Hematopoietic multipotent progenitor cell treated with erythropoietin and hydrocortisone succinate and interleukin-3 and kit ligand, for 6 days (in vitro differentiated cells): ENCODE results near the gene NEURL3.
A peak's percentile ranks its signal among the peaks of the same experiment; 100 is the strongest.
"Not testable (repeated sequence)": the region's sequence is repeated elsewhere in the genome, so short reads cannot be mapped to it uniquely, and the experiment has no call there.

Experiments
- DNase-seq: peaks from one replicate; pipeline ENCODE4 v3.0.0-alpha.2; 2015

NEURL3 gene

DNA sequence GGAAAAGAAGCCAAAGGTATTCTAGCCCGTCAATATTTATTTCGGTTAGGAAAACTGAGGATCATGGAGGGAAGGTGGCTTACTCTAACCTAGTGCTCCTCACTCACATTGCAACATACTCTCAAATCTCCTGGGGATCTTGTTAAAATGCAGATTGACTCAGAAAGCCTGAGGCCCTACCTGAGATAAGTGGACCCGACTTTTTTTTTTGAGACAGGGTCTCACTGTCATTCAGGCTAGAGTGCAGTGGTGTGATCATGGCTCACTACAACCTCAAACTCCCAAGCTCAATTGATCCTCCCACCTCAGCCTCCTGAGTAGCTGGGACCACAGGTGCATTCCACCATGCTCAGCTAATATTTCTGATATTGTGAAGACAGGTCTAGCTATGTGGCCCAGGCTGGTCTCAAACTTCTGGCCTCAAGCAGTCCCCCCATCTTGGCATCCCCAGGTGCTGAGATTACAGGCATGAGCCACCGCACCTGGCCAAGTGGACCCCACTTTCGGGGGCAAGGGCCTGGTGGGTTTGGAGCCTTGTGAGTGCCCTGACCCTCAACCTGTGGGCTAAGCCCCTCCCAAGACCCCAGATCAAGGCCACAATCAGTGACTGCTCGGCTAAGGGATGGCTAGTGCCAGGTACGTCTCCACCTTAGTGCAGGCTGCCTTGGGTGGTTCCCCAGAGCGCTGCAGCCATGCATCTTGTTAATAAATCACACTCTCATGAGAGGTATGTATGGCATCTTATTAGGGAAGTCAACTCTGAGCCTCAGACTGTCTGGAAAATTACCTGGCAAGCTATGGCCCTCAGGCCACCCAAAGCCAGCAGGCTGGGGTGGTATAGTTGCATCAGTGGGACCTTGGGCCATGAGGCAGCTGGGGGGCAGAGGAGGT lies 1.1 kb upstream of the NEURL3 start:
- DNase-seq, result no peak

DNA sequence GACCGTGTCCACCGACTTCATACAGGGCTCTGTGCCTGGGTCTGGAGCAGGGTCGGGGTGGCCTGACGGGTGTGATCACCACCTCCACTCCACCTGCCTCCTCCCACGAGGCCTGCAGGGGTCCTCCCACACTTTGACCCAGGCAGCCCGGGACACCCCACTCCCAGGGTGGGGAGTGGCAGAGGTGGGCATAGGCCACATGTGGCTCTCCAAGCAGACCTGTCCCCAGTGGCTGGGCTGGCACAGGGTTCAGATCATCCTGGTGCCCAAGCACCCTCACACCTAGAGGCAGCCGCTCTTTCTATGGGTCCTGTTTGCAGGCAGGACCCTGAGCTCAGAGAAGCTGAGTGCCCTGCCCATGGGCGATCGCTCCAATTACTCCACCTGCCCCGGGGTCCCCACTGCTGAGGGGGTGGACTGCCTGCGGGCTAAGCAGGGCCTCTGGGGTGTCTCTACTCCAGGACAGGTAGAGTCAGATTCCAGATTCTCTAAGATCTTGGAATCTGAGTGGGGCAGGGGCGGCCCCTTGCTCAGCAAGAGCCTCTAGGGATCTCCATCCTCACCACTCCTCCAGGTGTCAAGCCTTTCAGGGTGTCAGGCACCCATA lies 1.4 kb downstream of the NEURL3 start:
- no peak for DNase-seq

DNA sequence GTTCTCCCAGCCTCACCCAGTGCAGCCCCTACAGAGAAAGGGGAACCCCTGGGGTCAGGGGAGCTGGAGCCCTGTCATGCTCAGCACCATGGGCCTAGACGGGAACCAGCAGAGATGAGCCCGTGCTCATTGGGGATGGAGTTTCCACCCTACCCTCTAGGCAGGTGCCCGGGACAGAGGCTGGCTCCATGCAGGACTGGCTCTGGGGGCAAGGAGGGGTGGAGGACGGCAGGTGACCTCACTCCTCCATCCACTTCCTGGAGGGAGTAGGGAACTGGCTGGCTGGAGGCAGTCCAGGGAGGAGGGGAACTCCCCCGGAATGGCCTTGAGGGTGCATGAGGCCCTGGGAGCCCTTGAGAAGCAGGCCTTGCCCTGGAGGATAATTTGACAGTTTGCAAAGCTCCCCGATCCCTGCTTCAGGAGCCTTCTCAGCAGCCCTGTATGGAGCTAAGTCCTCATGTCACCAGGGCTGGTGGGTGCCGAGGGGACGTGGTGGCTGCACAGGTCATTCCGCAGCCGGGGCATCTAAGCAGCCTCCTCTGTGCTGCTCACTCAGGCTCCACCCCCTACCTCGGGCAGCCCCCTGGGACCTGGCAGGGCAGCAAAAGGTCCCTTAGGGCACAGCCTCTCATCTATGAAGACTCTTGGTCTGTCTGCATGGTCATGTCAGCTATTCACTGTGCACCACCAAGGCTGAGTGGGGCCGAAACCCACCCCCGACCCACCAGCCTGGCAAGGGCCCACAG lies 2.1 kb downstream of the NEURL3 start:
- DNase-seq, result no peak

DNA sequence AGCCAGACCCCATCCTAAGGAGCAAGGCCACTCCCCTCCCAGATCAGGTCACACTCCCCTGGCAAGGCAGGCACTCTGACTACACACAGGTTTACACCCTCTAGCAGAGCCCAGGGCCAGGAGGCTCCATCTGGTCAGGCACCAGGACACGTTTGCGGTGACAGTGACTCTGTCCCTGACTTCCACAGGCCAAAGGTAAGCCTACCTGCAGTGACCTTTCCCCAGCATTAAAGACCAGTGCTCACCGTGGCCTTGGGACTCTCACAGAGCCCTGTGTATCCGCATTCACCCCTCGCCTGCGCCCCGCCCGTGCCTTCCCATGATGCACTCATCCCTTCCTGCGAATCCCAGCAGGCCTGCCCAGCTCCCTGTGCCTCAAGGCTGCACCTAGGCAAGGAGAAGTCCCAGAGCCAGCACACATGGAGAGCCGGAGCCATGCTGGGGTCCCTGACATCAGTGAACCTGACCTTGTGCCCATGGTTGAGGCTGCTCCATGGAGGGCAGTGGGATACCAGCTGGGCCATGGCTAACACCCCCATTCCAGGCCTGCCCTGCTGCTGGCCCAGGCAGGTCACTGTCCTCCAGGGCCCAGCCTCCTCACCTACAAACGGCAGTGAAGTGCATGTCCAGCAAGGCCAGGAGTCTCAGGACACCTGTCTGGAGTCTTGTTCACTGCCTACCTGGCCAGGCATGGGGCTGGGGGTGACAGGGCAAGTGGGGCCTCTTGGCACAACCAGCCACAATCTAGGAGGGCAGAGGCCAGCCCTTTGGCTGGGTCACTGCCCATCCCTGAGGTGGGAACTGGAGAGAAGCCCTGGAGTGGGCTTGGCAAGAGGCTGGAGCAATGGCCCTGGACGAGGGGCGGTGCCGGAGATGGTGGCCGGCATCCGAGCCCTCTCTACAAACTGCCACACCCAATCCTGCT lies 3.0 kb downstream of the NEURL3 start:
- DNase-seq, result no peak

DNA sequence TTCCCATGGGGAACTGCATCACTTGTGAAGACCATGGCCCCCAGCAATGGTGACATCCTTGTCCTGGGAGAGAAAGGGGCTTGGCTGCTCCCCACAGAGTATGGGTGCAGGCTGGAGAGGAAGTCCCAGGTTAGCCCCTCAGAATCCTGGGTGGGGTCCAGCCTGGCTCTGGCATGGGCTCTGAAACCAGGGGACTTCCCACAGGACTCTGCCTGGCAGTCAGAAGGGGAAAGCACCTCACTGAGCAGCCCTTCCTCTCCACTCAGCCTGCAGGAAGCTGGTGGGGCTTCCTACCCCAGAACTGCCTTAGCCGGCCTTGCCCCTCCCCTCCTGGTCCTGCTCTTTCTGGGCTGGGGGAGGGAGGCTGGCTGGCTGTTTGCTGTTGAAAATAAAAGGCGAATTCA lies 3.7 kb downstream of the NEURL3 start:
- no peak for DNase-seq

DNA sequence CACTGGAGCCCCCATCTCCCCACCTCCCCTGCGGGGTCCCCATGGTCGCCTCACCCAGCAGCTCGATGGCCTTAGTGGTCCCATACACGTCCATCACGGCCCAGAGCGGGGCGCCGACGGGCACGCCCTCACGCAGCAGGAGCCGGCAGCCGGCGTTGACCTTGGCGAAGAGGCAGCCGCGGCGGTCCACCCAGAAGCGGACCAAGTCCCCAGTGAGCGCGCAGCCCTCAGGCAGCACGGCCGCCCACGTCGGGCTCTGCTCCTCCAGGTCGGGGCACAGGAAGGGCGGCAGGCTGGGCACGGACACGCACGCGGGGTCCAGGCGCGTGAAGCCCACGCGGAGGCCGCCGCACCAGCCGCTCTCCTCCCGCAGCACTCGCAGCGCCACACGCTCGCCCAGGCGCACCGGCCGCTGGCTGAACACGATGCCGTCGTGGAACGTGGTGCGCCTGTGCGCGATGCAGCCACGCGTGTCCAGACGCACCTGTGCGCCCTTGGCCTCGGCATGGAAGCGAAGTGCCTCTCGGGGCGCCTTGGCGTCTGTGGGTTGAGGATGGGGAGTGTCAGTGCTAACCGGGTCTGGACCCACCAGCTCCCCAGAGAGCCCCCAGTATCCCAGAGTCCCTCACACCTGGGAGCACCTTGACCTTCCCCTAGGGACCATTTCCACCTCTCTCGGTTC lies 4.6 kb downstream of the NEURL3 start:
- no peak for DNase-seq

DNA sequence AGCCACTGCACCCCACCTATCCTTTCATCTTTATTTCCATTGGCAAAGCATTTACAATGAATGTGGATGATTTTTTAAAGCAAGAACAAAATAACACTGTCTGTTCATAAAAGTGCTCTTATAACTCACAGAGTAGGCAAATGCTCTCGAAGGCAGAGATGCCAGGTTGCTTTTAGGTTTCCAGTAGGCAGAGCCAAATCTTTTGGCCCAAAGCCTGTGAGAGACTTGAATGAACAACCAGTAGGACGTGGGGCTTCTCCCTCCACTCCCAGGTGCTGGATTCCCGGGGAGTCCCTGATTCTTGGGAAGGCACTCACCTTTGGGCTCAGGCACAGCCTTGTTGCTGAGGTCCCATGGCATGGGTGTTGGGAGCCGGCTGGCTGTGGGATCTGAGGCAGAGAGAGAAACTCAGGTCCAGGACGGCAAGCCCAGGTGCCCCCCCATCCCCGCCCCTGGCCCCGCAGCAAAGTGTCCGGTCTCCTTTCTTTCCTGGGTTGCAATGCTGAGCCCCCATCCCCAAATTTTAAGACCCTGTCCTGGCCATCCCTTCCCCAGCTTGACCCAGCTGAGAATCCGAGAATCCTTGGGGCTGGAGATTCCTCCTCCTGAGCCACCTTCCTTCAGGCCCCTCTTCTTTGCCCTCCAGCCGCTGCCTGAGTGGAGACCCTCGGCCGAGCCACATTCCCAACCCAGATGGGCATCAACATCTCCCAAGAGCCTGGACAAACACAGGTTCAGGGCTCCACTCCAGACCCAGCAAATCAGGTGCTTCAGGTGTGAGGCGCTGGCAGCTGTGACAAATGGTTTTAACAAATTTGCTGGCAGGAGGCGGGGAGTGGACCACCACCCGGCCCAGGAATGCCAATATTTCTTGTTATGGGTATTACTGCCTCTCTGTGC lies 5.8 kb downstream of the NEURL3 start:
- no peak for DNase-seq

DNA sequence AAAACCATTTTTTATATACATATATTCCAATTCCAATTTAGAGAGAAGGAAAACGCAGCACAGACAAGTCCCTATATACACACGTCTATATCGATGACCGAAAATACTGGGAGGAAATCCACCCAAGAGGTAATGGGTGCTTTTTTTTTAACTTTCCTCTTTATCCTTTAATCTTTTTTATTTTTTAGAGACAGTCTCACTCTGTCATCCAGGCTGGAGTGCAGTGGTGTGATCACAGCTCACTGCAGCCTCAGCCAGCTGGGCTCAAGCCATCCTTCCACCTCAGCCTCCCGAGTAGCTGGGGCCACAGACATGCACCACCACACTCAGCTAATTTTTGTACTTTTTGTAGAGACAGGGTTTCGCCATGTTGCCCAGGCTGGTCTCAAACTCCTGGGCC lies 6.5 kb downstream of the NEURL3 start:
- not testable (repeated sequence) for DNase-seq

DNA sequence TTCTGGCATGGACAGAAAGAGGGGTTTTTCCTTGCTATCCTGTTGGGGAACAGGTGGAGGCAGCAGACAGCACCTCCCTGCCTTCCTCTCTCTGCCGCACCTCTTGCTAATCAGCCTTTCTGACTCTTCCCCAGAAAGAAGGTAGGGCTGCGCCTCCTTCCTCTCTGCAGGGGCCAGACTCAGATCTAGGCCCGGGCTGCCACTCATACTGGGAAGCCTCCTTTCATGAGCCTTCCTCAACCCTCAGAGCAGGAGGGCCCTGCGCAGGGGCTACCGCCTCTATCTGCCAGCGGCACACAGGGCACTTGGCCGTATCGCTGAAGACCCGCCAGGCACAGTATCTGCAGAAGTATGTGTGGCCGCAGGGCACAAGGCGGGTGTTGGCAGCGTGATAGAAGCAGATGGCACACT lies 7.1 kb downstream of the NEURL3 start:
- peak; percentile 94 for DNase-seq

DNA sequence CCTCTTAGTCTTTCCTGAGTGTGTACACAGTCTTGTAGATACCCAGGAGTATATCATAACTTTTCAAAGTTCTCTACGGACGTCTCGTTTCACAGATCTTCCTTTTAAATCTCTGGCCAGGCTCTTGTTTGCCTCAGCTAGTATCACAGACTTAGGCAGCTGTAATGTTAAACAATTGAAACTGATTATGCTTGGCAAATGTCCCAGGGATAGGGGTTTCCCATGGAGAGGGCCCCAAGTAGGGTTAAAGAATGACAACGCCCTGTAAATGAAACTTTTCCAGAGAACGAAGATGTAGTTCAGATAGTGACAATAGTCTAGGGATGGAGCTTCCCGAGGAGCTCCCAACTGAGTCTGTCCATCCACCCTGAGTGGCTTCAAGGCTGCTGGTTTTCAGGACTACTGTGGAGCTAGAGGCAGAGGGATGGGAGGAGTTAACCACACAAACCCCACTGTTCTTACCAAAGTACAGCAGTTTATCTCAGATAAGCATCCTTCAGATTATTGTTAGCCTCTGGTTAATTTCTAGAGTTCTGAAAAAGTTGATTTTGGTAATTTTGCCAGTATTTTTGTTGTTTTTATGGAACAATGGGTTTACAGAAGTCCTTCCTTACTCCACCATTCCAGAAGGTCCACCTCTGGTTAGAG lies 9.1 kb downstream of the NEURL3 start:
- DNase-seq, result peak; percentile 81

DNA sequence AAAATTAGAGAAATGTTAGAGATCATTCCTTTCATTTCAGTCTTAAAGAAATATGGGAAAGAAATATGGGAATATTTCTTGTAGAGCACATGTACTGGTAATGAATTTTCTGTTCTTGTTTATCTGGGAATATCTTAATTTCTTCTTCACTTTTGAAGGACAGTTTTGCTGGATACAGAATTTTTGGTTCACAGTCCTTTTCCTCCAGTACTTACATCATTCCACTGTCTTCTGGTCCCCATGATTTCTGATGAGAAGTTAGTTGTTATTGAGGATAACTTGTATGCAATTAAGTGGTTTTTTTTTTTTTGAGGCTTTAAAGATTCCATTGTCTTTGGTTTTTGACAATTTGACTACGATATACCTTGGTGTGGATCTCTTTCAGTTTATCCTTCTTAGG lies 11.0 kb downstream of the NEURL3 start:
- DNase-seq, result no peak

DNA sequence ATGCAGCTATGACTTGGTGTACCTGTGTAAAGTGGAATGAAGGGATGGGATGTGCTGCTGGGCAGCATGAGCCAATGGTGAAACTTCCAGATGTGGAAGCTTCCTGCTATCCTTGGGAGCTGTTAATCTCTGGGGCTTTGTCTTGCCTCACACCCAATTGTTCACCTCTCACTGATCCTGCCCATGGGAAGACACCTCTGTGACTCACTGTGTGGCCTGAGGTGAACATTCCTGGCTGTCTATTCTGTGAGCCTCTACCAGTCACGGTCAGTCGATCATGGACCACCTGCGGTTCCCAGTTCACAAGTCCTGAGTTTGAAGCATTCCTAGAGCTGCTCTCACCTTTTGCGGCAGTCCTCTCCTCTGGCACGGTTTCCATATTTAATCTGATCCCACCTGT lies 12.1 kb downstream of the NEURL3 start:
- DNase-seq, result no peak

DNA sequence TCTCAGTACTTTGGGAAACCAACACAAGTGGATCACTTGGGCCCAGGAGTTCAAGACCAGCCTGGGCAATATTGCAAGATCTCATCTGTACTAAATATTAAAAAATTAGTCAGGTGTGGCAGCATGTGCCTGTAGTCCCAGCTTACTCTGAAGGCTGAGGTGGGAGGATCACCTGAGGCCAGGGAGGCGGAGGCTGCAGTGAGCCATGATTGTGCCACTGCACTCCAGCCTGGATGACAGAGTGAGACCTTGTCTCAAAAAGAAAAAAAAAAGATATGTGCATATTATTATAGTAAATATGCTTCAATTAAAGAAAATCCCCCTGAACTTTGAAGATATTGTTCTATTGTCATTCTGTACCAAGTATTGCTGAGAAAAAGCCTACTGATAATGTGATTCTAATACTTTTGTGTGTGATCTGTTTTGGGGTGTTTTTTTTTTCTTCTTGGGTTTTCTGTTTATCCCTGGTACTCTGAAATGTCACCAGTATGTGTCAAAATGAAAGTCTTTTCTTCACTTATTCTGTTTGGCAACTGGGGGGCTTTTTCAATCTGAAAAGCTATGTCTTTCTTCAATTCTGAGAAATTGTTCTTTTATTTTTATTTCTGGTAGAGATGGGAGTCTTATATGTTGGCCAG lies 13.2 kb downstream of the NEURL3 start:
- no peak for DNase-seq

DNA sequence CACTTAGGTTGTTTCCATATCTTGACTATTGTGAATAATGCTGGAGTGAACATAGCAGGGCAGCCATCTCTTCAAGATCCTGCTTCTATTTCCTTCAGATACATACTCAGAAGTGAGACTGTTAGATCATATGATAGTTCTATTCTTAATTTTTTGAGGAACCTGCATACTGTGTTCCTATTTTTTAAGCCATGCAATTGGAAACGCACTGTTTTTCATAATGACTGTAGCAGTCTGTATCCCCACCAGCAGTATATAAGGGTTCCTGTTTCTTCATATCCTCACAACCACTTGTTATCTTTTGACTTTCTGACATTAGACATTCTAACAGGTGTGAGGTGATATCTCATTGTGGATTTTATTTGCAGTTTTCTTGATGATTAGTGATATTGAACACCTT lies 15.5 kb downstream of the NEURL3 start:
- peak; percentile 21 for DNase-seq

DNA sequence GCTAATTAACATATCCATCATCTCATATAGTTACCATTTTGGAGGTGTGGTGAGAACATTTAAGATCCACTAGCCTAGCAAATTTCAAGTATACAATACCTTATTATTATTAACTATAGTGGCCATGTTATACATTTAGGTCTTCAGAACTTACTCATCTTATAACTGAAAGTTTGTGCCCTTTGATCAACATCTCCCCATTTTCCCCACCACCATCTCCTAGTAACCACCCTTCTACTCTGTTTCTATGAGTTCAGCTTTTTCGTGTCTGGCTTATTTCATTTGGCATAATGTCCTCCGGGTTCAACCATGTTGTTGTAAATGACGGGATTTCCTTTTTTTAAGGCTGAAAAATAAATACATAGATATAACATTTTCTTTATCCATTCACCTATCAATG lies 15.9 kb downstream of the NEURL3 start:
- DNase-seq, result no peak

DNA sequence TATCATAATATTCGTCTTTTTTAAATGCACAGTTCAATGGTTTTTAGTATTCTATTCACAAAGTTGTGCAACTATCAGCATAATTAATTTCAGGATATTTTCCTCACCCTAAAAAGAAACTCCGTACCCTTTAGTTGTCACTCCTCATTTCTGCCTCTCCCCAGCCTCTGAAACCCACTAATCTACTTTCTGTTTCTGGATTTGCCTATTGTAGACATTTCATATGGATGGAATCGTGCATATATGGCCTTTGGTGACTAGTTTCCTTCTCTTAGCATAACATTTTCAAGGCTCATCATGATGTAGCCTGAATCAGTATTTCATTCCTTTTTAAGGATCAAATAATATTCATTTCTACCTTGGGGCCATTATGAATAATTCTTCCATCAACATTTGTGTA lies 18.5 kb downstream of the NEURL3 start:
- no peak for DNase-seq

DNA sequence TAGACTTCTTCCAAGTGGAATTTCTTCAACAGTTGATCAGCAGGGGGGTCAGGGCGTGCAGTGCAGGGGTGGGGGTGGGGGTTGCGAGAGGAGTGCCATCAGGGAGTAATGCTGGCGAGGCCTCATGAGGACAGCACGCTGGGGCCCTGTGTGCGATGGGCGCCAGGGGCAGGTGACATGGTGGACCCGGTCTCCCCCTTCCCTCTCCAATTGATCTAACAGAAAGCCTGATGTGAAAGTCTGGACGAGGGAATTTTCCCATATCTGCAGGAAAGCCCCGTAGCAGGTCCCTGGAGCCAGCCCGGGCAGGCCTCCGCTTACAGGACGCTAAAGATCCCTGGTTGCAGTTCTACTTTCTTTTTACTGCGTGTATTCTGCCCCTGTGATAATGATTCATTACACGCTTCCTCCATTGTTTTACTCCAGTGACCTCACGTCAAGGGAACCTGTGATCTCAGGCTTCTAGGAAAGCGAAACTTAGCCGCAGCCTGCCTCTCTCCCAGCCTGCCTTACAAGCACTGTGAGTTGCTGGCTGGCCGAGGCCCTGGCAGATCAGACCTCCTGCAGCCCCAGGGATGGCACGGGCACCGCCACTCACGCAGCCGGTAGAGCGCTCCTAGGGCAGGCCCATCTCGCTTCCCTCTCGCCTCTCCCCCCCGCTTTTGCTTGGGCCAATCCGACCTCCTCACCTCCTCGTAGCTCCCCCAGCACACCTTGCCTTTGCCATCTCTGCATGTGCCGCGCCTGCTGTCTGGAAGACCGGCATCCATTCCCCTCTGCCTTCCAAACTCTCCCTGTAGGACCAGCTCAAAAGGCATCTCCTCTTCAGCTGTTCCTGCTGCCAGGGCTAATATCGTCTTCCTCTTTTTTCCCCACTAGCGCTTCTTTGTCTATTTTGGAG lies 19.2 kb downstream of the NEURL3 start:
- peak; percentile 68 for DNase-seq

DNA sequence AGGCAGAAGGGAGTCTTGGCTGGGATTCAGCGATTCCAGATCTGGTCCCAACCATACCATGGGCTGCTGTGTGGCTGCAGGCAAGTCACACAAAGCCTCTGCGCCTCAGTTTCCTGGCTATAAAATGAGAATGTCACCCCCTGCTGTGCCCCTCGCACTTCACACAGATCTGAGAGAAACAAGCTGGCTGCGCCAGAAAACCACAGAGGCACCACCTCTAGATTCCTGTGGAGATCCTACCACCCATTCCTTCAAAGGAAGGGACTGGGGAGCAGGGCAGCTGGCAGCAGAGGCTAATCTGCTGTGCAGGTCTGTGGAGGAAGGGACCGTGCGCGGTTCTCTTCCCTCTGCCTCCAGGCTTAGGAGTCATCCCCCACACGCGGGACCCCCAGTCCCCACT lies 19.8 kb downstream of the NEURL3 start:
- no peak for DNase-seq

DNA sequence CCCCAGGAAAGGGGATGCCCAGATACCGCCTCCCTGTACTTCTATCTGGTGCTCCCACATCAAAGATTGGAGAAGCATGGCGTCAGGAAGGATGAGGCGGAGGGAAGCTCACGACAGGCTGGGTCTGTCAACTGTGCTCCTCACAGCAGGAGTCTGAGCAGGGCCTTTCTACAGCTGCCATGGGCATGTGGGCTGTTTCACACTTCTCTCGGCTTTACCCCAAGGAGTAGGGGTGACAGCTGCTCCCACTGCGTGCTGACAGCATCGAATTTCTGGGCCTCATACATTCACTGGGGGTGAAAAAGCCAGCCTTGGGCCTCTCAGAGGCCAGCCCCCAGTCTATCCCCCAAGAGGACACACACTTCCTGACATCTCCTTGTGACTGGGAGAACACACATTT lies 21.1 kb downstream of the NEURL3 start:
- no peak for DNase-seq
